ENCODE measurements around the gene SLC22A13.

GRCh38 chr3:38306941-38307340 lies 41.3 kb downstream of the SLC22A13 start:
- TF ChIP-seq POLR2A (IDR thresholded peaks at IDR 0.05) (no peak), CTCF (IDR thresholded peaks at IDR 0.05) (no peak)

All from body of pancreas (tissue), 4 donors.